Neural crest cell (in vitro differentiated cells): ENCODE measurements around the gene NFE2. TPM values are rescaled to one million over a fixed set of nuclear protein-coding genes. Genes with fewer than 3 reads are reported as not detected.

Source experiments
- DNase-seq: peaks from one replicate; pipeline ENCODE4 v3.0.0; 2021; ENCODE audit warnings: low read depth, mixed read lengths, low spot score
- H3K27ac Mint-ChIP-seq: one replicate; pipeline ENCODE4 v1.8.0; 2021; ENCODE audit warnings: mild to moderate bottlenecking, mixed read lengths; ENCODE audit not compliant: unreplicated experiment
- H3K27me3 Mint-ChIP-seq: 2 replicates; pipeline ENCODE4 v1.8.0; 2021; ENCODE audit warnings: low read depth, mild to moderate bottlenecking, mixed read lengths
- H3K36me3 Mint-ChIP-seq: 2 replicates; pipeline ENCODE4 v1.8.0; 2021; ENCODE audit warnings: low read depth, mild to moderate bottlenecking, mixed read lengths
- H3K4me1 Mint-ChIP-seq: 2 replicates; pipeline ENCODE4 v1.8.0; 2021; ENCODE audit warnings: mixed read lengths
- H3K4me3 Mint-ChIP-seq: one replicate; pipeline ENCODE4 v1.8.0; 2021; ENCODE audit warnings: mild to moderate bottlenecking, mixed read lengths
- H3K9me3 Mint-ChIP-seq: 2 replicates; pipeline ENCODE4 v1.8.0; 2021; ENCODE audit warnings: mixed read lengths
- CTCF ChIP-seq: fragments of 200-600 bp; sonication (generic); conservative IDR thresholded peaks from 2 replicates; pipeline ENCODE4 v1.5.0; 2021; ENCODE audit warnings: antibody characterized with exemption, mild to moderate bottlenecking
- total RNA-seq: library from RNA; stranded (reverse); gene quantifications from 2 replicates; pipeline ENCODE4 v1.2.1, GENCODE V29; 2021

NFE2 gene
- total RNA-seq, 1 donor from 2014 or later: not detected

GRCh38 chr12:54280468-54281260 lies 20.2 kb downstream of the NFE2 start, which contains the start of gene HNRNPA1:
HNRNPA1 (plus strand) TSS chr12:54280726; CDS start chr12:54280808, 82 bp downstream.
- Mint-ChIP-seq H3K27ac (no peak within 1 kb of the TSS), H3K36me3 (peaks cover 16% of the 10 kb centered on the region), H3K27me3 (peaks cover 13% of the 10 kb centered on the region), H3K9me3 (no peaks in the 10 kb centered on the region), H3K4me3 (no peak within 1 kb of the TSS), H3K4me1 (peaks cover 44% of the 10 kb centered on the region)
- no peak for TF ChIP-seq CTCF
- peak; percentile 87 for DNase-seq

GRCh38 chr12:54279632-54280467 lies 21.0 kb downstream of the NFE2 start, which contains the start of gene CBX5:
CBX5 (minus strand) TSS chr12:54280122; CDS start chr12:54257650, 22,472 bp downstream.
- Mint-ChIP-seq H3K36me3 (peaks cover 9% of the 10 kb centered on the region), H3K27me3 (peaks cover 10% of the 10 kb centered on the region), H3K27ac (no peak within 1 kb of the TSS), H3K9me3 (no peaks in the 10 kb centered on the region), H3K4me1 (peaks cover 39% of the 10 kb centered on the region), H3K4me3 (no peak within 1 kb of the TSS)
- DNase-seq: peak; percentile 99
- TF ChIP-seq CTCF: no peak

- TF ChIP-seq CTCF: no peak
- H3K9me3 Mint-ChIP-seq: no peaks in the 10 kb centered on the region
- no peak overlapping the region for H3K27ac Mint-ChIP-seq
- peaks cover 36% of the 10 kb centered on the region for H3K4me1 Mint-ChIP-seq
- H3K27me3 Mint-ChIP-seq: peaks cover 10% of the 10 kb centered on the region
- no peak overlapping the region for H3K4me3 Mint-ChIP-seq
- peaks cover 9% of the 10 kb centered on the region for H3K36me3 Mint-ChIP-seq
- no peak for DNase-seq
These were observed 21.6 kb downstream of the NFE2 start for GRCh38 chr12:54279227-54279631.

GRCh38 chr12:54277823-54278276 lies 23.0 kb downstream of the NFE2 start:
- no peak for DNase-seq
- TF ChIP-seq CTCF: no peak
- Mint-ChIP-seq H3K9me3 (no peaks in the 10 kb centered on the region), H3K4me1 (peaks cover 24% of the 10 kb centered on the region), H3K27me3 (peaks cover 4% of the 10 kb centered on the region), H3K27ac (peak overlapping the region; percentile 29), H3K36me3 (peaks cover 8% of the 10 kb centered on the region), H3K4me3 (no peak overlapping the region)

- H3K36me3 Mint-ChIP-seq: peaks cover 8% of the 10 kb centered on the region
- no peak for TF ChIP-seq CTCF
- H3K4me1 Mint-ChIP-seq: peaks cover 16% of the 10 kb centered on the region
- H3K4me3 Mint-ChIP-seq: peak overlapping the region; percentile 75
- no peak for DNase-seq
- no peaks in the 10 kb centered on the region for H3K27me3 Mint-ChIP-seq
- no peaks in the 10 kb centered on the region for H3K9me3 Mint-ChIP-seq
- H3K27ac Mint-ChIP-seq: no peak overlapping the region
These were observed 24.4 kb downstream of the NFE2 start for GRCh38 chr12:54276368-54276767.
